Fibroblast of gingiva (primary cell): ENCODE results near the gene CCDC149.

Experiments
- DNase-seq: peaks from one replicate; pipeline ENCODE4 v3.0.0-alpha.2; 2011; ENCODE audit warnings: low read depth

Gene CCDC149

GRCh38 chr4:24843096-24843495, 69.7 kb downstream of the CCDC149 start:
- DNase-seq = no peak

- DNase-seq = no peak
These were observed 70.5 kb downstream of the CCDC149 start for GRCh38 chr4:24842356-24842755.

- no peak for DNase-seq
These were observed 71.9 kb downstream of the CCDC149 start for GRCh38 chr4:24840826-24841543.

GRCh38 chr4:24840362-24840761, 72.5 kb downstream of the CCDC149 start:
- DNase-seq = no peak

GRCh38 chr4:24837781-24838180, 75.1 kb downstream of the CCDC149 start:
- DNase-seq = no peak

GRCh38 chr4:24837336-24837735, 75.5 kb downstream of the CCDC149 start:
- no peak for DNase-seq

- no peak for DNase-seq
These were observed 76.1 kb downstream of the CCDC149 start for GRCh38 chr4:24836661-24837242.

- no peak for DNase-seq
These were observed 77.1 kb downstream of the CCDC149 start for GRCh38 chr4:24835696-24836095.

- DNase-seq = no peak
These were observed 81.2 kb downstream of the CCDC149 start for GRCh38 chr4:24831637-24832036.

GRCh38 chr4:24824720-24825119, 88.1 kb downstream of the CCDC149 start:
- DNase-seq = no peak

- DNase-seq = no peak
These were observed 92.3 kb downstream of the CCDC149 start for GRCh38 chr4:24820541-24820940.

- DNase-seq = no peak
These were observed 96.0 kb downstream of the CCDC149 start for GRCh38 chr4:24816797-24817196.

GRCh38 chr4:24813732-24814131, 99.1 kb downstream of the CCDC149 start:
- DNase-seq = no peak

GRCh38 chr4:24810871-24811631, 101.8 kb downstream of the CCDC149 start:
- no peak for DNase-seq

- DNase-seq = no peak
These were observed 102.9 kb downstream of the CCDC149 start for GRCh38 chr4:24809815-24810405.

- DNase-seq = no peak
These were observed 103.5 kb downstream of the CCDC149 start for GRCh38 chr4:24809376-24809775.

GRCh38 chr4:24808955-24809354, 103.9 kb downstream of the CCDC149 start:
- DNase-seq = no peak

- DNase-seq = no peak
These were observed 104.6 kb downstream of the CCDC149 start for GRCh38 chr4:24808261-24808660.

GRCh38 chr4:24807611-24808010, 105.2 kb downstream of the CCDC149 start:
- DNase-seq = no peak

- no peak for DNase-seq
These were observed 106.4 kb downstream of the CCDC149 start for GRCh38 chr4:24806206-24806990.

- no peak for DNase-seq
These were observed 107.3 kb downstream of the CCDC149 start for GRCh38 chr4:24805566-24805965.

GRCh38 chr4:24805067-24805466, 107.8 kb downstream of the CCDC149 start:
- DNase-seq = no peak
